Kidney tubule cell (primary cell): ENCODE measurements around the gene LIN37.
A peak's percentile ranks its signal among the peaks of the same experiment; 100 is the strongest.
"Not testable (repeated sequence)": the region's sequence is repeated elsewhere in the genome, so short reads cannot be mapped to it uniquely, and the experiment has no call there.

Source experiments
- DNase-seq: peaks from one replicate; pipeline ENCODE4 v3.0.0-alpha.2; 2018; ENCODE audit warnings: low spot score

LIN37 gene

GRCh38 chr19:35753634-35754369 is 5.4 kb downstream of the LIN37 start:
- DNase-seq = no peak

GRCh38 chr19:35754370-35755130 is 6.2 kb downstream of the LIN37 start:
- no peak for DNase-seq

- DNase-seq = no peak
Observed at GRCh38 chr19:35755131-35755549, 6.8 kb downstream of the LIN37 start.

GRCh38 chr19:35755550-35756376 is 7.4 kb downstream of the LIN37 start:
- DNase-seq = no peak

GRCh38 chr19:35756377-35757230 is 8.2 kb downstream of the LIN37 start, which contains the start of gene HSPB6:
TSS of gene HSPB6 (minus strand) at chr19:35757029. CDS start at chr19:35757008, 21 bp downstream.
- no peak for DNase-seq

- DNase-seq = peak; percentile 67
Observed at GRCh38 chr19:35757231-35757748, 8.9 kb downstream of the LIN37 start.

GRCh38 chr19:35757749-35758608 is 9.6 kb downstream of the LIN37 start, which contains the start of gene PROSER3:
TSS of gene PROSER3 (plus strand) at chr19:35758176. CDS start at chr19:35758216, 40 bp downstream.
- peak; percentile 100 for DNase-seq

GRCh38 chr19:35759697-35760096 is 11.3 kb downstream of the LIN37 start:
- no peak for DNase-seq

- peak; percentile 61 for DNase-seq
Observed at GRCh38 chr19:35760711-35761349, 12.5 kb downstream of the LIN37 start.

GRCh38 chr19:35764432-35765315 is 16.3 kb downstream of the LIN37 start:
- DNase-seq = no peak

- DNase-seq = no peak
Observed at GRCh38 chr19:35766571-35767104, 18.3 kb downstream of the LIN37 start.

- peak; percentile 76 for DNase-seq
Observed at GRCh38 chr19:35767288-35768081, 19.1 kb downstream of the LIN37 start.

GRCh38 chr19:35768082-35768421 is 19.7 kb downstream of the LIN37 start:
- no peak for DNase-seq

GRCh38 chr19:35772362-35772761 is 24.0 kb downstream of the LIN37 start:
- DNase-seq = not testable (repeated sequence)

- peak; percentile 89 for DNase-seq
Observed at GRCh38 chr19:35773020-35773806, 24.8 kb downstream of the LIN37 start.

- no peak for DNase-seq
Observed at GRCh38 chr19:35774274-35775045, 26.1 kb downstream of the LIN37 start.
